H9 (cell line): ENCODE measurements around the gene NFATC1. TPM values are rescaled to one million over a fixed set of nuclear protein-coding genes. Genes with fewer than 3 reads are reported as not detected.

Experiments
- DNase-seq: peaks from one replicate; pipeline ENCODE4 v3.0.0-alpha.2; 2017
- H2AFZ ChIP-seq: one replicate; pipeline ENCODE4 v1.6.1; 2013; ENCODE audit warnings: mild to moderate bottlenecking, low read length, control low read depth, moderate library complexity
- H2AK5ac ChIP-seq: 2 replicates; pipeline ENCODE4 v1.6.1; 2013; ENCODE audit warnings: low read length, control low read depth, mixed read lengths; ENCODE audit not compliant: insufficient read length
- H2BK120ac ChIP-seq: one replicate; pipeline ENCODE4 v1.6.1; 2013; ENCODE audit warnings: low read depth, mild to moderate bottlenecking, low read length, control low read depth, inconsistent platforms; ENCODE audit not compliant: poor library complexity, severe bottlenecking
- H2BK12ac ChIP-seq: 2 replicates; pipeline ENCODE4 v1.6.1; 2013; ENCODE audit warnings: low read length, control low read depth, mixed read lengths, low read depth; ENCODE audit not compliant: insufficient read length
- H2BK15ac ChIP-seq: 2 replicates; pipeline ENCODE4 v1.6.1; 2013; ENCODE audit warnings: low read depth, low read length, control low read depth
- H2BK20ac ChIP-seq: one replicate; pipeline ENCODE4 v1.6.1; 2013; ENCODE audit warnings: low read depth, mild to moderate bottlenecking, low read length, control low read depth, inconsistent platforms; ENCODE audit not compliant: poor library complexity, severe bottlenecking
- H2BK5ac ChIP-seq: 2 replicates; pipeline ENCODE4 v1.6.1; 2013; ENCODE audit warnings: low read length, control low read depth, mixed read lengths; ENCODE audit not compliant: insufficient read length
- H3K14ac ChIP-seq: 2 replicates; pipeline ENCODE4 v1.6.1; 2013; ENCODE audit warnings: low read length, control low read depth; ENCODE audit not compliant: insufficient read depth
- H3K18ac ChIP-seq: 2 replicates; pipeline ENCODE4 v1.6.1; 2013; ENCODE audit warnings: low read depth, mild to moderate bottlenecking, mixed read lengths, low read length, control low read depth; ENCODE audit not compliant: insufficient read length
- H3K23ac ChIP-seq: 2 replicates; pipeline ENCODE4 v1.6.1; 2013; ENCODE audit warnings: low read length, control low read depth, mixed read lengths, low read depth; ENCODE audit not compliant: insufficient read length
- H3K23me2 ChIP-seq: 2 replicates; pipeline ENCODE4 v1.6.1; 2013; ENCODE audit warnings: low read depth, mild to moderate bottlenecking, mixed read lengths, low read length, control low read depth; ENCODE audit not compliant: insufficient read length, poor library complexity, severe bottlenecking
- H3K27ac ChIP-seq: 2 replicates; pipeline ENCODE4 v1.5.1; 2013; ENCODE audit warnings: low read length, control low read depth, mixed read lengths, low read depth; ENCODE audit not compliant: insufficient read length
- H3K27me3 ChIP-seq: 2 replicates; pipeline ENCODE4 v1.6.1; 2013; ENCODE audit warnings: low read length, control low read depth, inconsistent platforms; ENCODE audit not compliant: insufficient read depth
- H3K4ac ChIP-seq: 2 replicates; pipeline ENCODE4 v1.6.1; 2013; ENCODE audit warnings: low read depth, mild to moderate bottlenecking, control low read depth, inconsistent platforms, low read length, moderate library complexity
- H3K4me1 ChIP-seq: 2 replicates; pipeline ENCODE4 v1.6.1; 2013; ENCODE audit warnings: low read length, control low read depth, inconsistent platforms; ENCODE audit not compliant: insufficient read depth
- H3K4me2 ChIP-seq: 2 replicates; pipeline ENCODE4 v1.6.1; 2013; ENCODE audit warnings: low read length, control low read depth, mixed read lengths; ENCODE audit not compliant: insufficient read length, insufficient read depth
- H3K56ac ChIP-seq: 2 replicates; pipeline ENCODE4 v1.6.1; 2013; ENCODE audit warnings: low read depth, mild to moderate bottlenecking, mixed read lengths, low read length, control low read depth; ENCODE audit not compliant: insufficient read length
- H3K79me1 ChIP-seq: 2 replicates; pipeline ENCODE4 v1.6.1; 2013; ENCODE audit warnings: low read depth, mild to moderate bottlenecking, moderate library complexity, low read length, control low read depth, inconsistent platforms; ENCODE audit not compliant: insufficient read depth, poor library complexity, severe bottlenecking
- H3K79me2 ChIP-seq: 2 replicates; pipeline ENCODE4 v1.6.1; 2013; ENCODE audit warnings: low read length, control low read depth, inconsistent platforms; ENCODE audit not compliant: insufficient read depth
- H3K9ac ChIP-seq: 2 replicates; pipeline ENCODE4 v1.6.1; 2013; ENCODE audit warnings: low read length, control low read depth, mixed read lengths; ENCODE audit not compliant: insufficient read length; ENCODE audit errors: extremely low read depth
- H3K9me3 ChIP-seq: one replicate; pipeline ENCODE4 v1.6.1; 2013; ENCODE audit warnings: low read depth, low read length, inconsistent platforms; ENCODE audit not compliant: control insufficient read depth
- H3T11ph ChIP-seq: one replicate; pipeline ENCODE4 v1.6.1; 2013; ENCODE audit warnings: mild to moderate bottlenecking, low read length, control low read depth, inconsistent platforms
- H4K20me1 ChIP-seq: one replicate; pipeline ENCODE4 v1.6.1; 2013; ENCODE audit not compliant: control insufficient read depth, insufficient read length, insufficient read depth
- H4K5ac ChIP-seq: 2 replicates; pipeline ENCODE4 v1.6.1; 2013; ENCODE audit warnings: low read depth, mild to moderate bottlenecking, mixed read lengths, low read length, control low read depth; ENCODE audit not compliant: insufficient read length
- H4K8ac ChIP-seq: replicated peaks from 2 replicates; pipeline ENCODE4 v1.6.1; 2013; ENCODE audit warnings: low read length, control low read depth, mixed read lengths, low read depth; ENCODE audit not compliant: insufficient read length
- H4K91ac ChIP-seq: 2 replicates; pipeline ENCODE4 v1.6.1; 2013; ENCODE audit warnings: low read depth, mild to moderate bottlenecking, moderate library complexity, mixed read lengths, low read length, control low read depth; ENCODE audit not compliant: insufficient read length
- H3K27ac Mint-ChIP-seq, 3 experiments: 2 replicates in 2 of 3; 3 replicates in 1 of 3; pipeline ENCODE4 v1.8.0; 2020 to 2021; ENCODE audit warnings: mixed read lengths in 3 of 3, mild to moderate bottlenecking in 1 of 3, moderate library complexity in 1 of 3
- H3K27me3 Mint-ChIP-seq: 2 replicates; pipeline ENCODE4 v1.8.0; 2021; ENCODE audit warnings: low read depth, mild to moderate bottlenecking, moderate library complexity, mixed read lengths
- H3K36me3 Mint-ChIP-seq, 3 experiments: 2 replicates in 2 of 3; 3 replicates in 1 of 3; pipeline ENCODE4 v1.8.0; 2020 to 2021; ENCODE audit warnings: low read depth in 3 of 3, mixed read lengths in 3 of 3; ENCODE audit not compliant: insufficient read depth in 1 of 3
- H3K4me1 Mint-ChIP-seq, 2 experiments: 2 replicates each; pipeline ENCODE4 v1.8.0; 2020; ENCODE audit warnings: mixed read lengths in 2 of 2
- H3K4me3 Mint-ChIP-seq, 2 experiments: 2 replicates in 1 of 2; 3 replicates in 1 of 2; pipeline ENCODE4 v1.8.0; 2020 to 2021; ENCODE audit warnings: mild to moderate bottlenecking in 2 of 2, mixed read lengths in 2 of 2, moderate library complexity in 1 of 2
- H3K9me3 Mint-ChIP-seq, 2 experiments: 2 replicates in 1 of 2; 3 replicates in 1 of 2; pipeline ENCODE4 v1.8.0; 2020; ENCODE audit warnings: mild to moderate bottlenecking in 2 of 2, mixed read lengths in 2 of 2, moderate library complexity in 1 of 2
- WGBS: extraction: QIAGEN DNeasy Blood & Tissue Kit; methylation state at CpG from one replicate; pipeline ENCODE4 v1.1.7; 2013; ENCODE audit warnings: missing lambda C conversion rate, low lambda C conversion rate, mixed read lengths; ENCODE audit not compliant: insufficient read length; ENCODE audit errors: extremely low coverage; 5-methylcytosine and 5-hydroxymethylcytosine counted together
- total RNA-seq: library from RNA; stranded (reverse); gene quantifications from 2 replicates; pipeline ENCODE4 v1.2.1, GENCODE V29; 2021
- TF ChIP-seq, protein P1 (sequence below): fragments of 200-600 bp; sonication (generic); conservative IDR thresholded peaks from 3 replicates; pipeline ENCODE4 v1.8.0; 2021; ENCODE audit warnings: antibody characterized with exemption, mild to moderate bottlenecking

The NFATC1 gene
- total RNA-seq, 1 experiment from 2014 or later = 5.5 TPM

DNA sequence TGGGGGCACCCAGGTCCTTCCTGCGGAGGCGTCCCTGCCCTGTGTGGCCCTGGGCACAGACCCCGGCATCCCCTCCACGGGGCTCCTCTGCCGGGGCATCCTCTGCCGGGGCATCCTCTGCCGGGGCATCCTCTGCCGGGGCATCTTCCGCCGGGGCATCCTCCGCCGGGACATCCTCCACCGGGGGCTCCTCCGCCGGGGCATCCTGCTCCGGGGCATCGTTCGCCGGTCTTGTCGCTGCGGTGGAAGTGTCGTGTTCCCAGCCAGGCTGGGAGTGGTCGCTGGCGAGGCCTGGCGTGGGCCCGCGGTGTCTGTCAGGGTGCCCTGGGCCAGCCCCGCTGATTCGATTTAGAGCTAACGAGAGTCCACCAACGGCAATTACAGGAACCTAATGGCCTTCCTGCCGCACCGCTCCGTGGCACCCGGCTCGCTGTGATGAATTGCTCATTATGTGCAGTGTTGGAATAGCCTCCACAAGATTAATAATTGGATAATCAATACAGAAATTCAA is 115.1 kb downstream of the NFATC1 start:
- Histone ChIP-seq H3K23ac (no peak overlapping the region), H2BK120ac (no peak overlapping the region), H3K79me2 (no peaks in the 10 kb centered on the region), H4K8ac (no peak overlapping the region), H3K4ac (no peak overlapping the region), H2BK20ac (no peak overlapping the region), H2AFZ (no peak overlapping the region), H3K4me1 (no peaks in the 10 kb centered on the region), H3K23me2 (no peaks in the 10 kb centered on the region), H3K79me1 (no peaks in the 10 kb centered on the region), H3K14ac (no peak overlapping the region), H4K20me1 (no peaks in the 10 kb centered on the region), H2BK12ac (no peak overlapping the region), H3K9ac (no peak overlapping the region), H3K56ac (no peak overlapping the region), H3K27ac (no peak overlapping the region), H3K9me3 (no peaks in the 10 kb centered on the region), H3K27me3 (no peaks in the 10 kb centered on the region; the same call in 1 of the 2 replicates), H3T11ph (no peak overlapping the region), H4K5ac (no peak overlapping the region), H2BK15ac (no peak overlapping the region), H3K18ac (no peak overlapping the region), H2AK5ac (no peak overlapping the region), H4K91ac (no peak overlapping the region), H2BK5ac (no peak overlapping the region), H3K4me2 (no peak overlapping the region)
- TF ChIP-seq, protein P1, sequence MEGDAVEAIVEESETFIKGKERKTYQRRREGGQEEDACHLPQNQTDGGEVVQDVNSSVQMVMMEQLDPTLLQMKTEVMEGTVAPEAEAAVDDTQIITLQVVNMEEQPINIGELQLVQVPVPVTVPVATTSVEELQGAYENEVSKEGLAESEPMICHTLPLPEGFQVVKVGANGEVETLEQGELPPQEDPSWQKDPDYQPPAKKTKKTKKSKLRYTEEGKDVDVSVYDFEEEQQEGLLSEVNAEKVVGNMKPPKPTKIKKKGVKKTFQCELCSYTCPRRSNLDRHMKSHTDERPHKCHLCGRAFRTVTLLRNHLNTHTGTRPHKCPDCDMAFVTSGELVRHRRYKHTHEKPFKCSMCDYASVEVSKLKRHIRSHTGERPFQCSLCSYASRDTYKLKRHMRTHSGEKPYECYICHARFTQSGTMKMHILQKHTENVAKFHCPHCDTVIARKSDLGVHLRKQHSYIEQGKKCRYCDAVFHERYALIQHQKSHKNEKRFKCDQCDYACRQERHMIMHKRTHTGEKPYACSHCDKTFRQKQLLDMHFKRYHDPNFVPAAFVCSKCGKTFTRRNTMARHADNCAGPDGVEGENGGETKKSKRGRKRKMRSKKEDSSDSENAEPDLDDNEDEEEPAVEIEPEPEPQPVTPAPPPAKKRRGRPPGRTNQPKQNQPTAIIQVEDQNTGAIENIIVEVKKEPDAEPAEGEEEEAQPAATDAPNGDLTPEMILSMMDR = no peak
- no CpG with 5 or more reads among the region's 36 CpGs for WGBS
- DNase-seq = no peak
- Mint-ChIP-seq H3K27me3 (peaks cover 7% of the 10 kb centered on the region), H3K4me1 (peaks cover 4 to 16% of the 10 kb centered on the region in 2 experiments; a peak in 3 of 4 replicates), H3K9me3 (no peaks in the 10 kb centered on the region; a peak in 1 of 5 replicates), H3K4me3 (no peak overlapping the region), H3K27ac (no peak overlapping the region), H3K36me3 (no peaks in the 10 kb centered on the region)
